Liver (tissue), 9 donors: Measurements from ENCODE around the gene STAM2. TPM values are rescaled to one million over a fixed set of nuclear protein-coding genes. Genes with fewer than 3 reads are reported as not detected.

ENCODE experiments used
- DNase-seq: peaks from one replicate; pipeline ENCODE4 v3.0.0-alpha.2; 2017; ENCODE audit warnings: low spot score
- H3K27ac ChIP-seq, 2 donors: one replicate each; pipeline ENCODE4 v1.7.0; 2013; ENCODE audit warnings: inconsistent platforms in 2 of 2, low read length in 2 of 2, control low read depth in 1 of 2, low read depth in 1 of 2, mild to moderate bottlenecking in 1 of 2
- H3K27me3 ChIP-seq, 4 donors: one replicate each; pipeline versions ENCODE4 v1.6.1 to v1.7.0; 2013; ENCODE audit warnings: low read length in 3 of 4, inconsistent platforms in 1 of 4, mild to moderate bottlenecking in 1 of 4, moderate library complexity in 1 of 4; ENCODE audit not compliant: control insufficient read depth in 4 of 4, insufficient read depth in 4 of 4
- H3K36me3 ChIP-seq, 4 donors: one replicate each; pipeline versions ENCODE4 v1.6.1 to v1.7.0; 2013; ENCODE audit warnings: low read length in 3 of 4, mild to moderate bottlenecking in 3 of 4, low read depth in 1 of 4, moderate library complexity in 1 of 4; ENCODE audit not compliant: control insufficient read depth in 4 of 4, insufficient read depth in 3 of 4
- H3K4me1 ChIP-seq, 4 donors: one replicate each; pipeline versions ENCODE4 v1.6.1 to v1.7.0; 2013; ENCODE audit warnings: low read length in 3 of 4, mild to moderate bottlenecking in 3 of 4, moderate library complexity in 1 of 4; ENCODE audit not compliant: control insufficient read depth in 4 of 4, insufficient read depth in 4 of 4
- H3K4me3 ChIP-seq, 3 donors: one replicate each; pipeline versions ENCODE4 v1.6.1 to v1.7.0; 2013; ENCODE audit warnings: low read length in 3 of 3, control low read depth in 1 of 3, low read depth in 1 of 3, mild to moderate bottlenecking in 1 of 3
- H3K9ac ChIP-seq, 2 donors: one replicate each; pipeline ENCODE4 v1.7.0; 2013; ENCODE audit warnings: low read length in 2 of 2, mild to moderate bottlenecking in 2 of 2, moderate library complexity in 2 of 2, control low read depth in 1 of 2, low read depth in 1 of 2
- H3K9me3 ChIP-seq, 4 donors: one replicate each; pipeline versions ENCODE4 v1.6.1 to v1.7.0; 2013; ENCODE audit warnings: low read length in 3 of 4; ENCODE audit not compliant: control insufficient read depth in 4 of 4
- EGR1 ChIP-seq, 2 donors: IDR thresholded peaks; 2 replicates each; pipeline ENCODE4 v1.6.1; 2016 to 2018; ENCODE audit warnings: antibody characterized with exemption in 2 of 2, low read depth in 2 of 2
- FOXA1 ChIP-seq: IDR thresholded peaks from 2 replicates; pipeline ENCODE4 v1.6.1; 2016; ENCODE audit warnings: antibody characterized with exemption
- FOXA2 ChIP-seq: IDR thresholded peaks from 2 replicates; pipeline ENCODE4 v1.6.1; 2016; ENCODE audit warnings: antibody characterized with exemption
- GABPA ChIP-seq, 2 donors: IDR thresholded peaks in 1 of 2; conservative IDR thresholded peaks in 1 of 2; 2 replicates each; pipeline ENCODE4 v1.6.1; 2016; ENCODE audit warnings: antibody characterized with exemption in 2 of 2, mild to moderate bottlenecking in 1 of 2, moderate library complexity in 1 of 2
- HNF4A ChIP-seq, 2 donors: conservative IDR thresholded peaks; 2 replicates each; pipeline ENCODE4 v1.6.1; 2016; ENCODE audit warnings: antibody characterized with exemption in 2 of 2, mild to moderate bottlenecking in 2 of 2
- JUND ChIP-seq, 2 donors: IDR thresholded peaks; 2 replicates each; pipeline ENCODE4 v1.6.1; 2016; ENCODE audit warnings: antibody characterized with exemption in 2 of 2
- NR2F2 ChIP-seq: IDR thresholded peaks from 2 replicates; pipeline ENCODE4 v1.6.1; 2016; ENCODE audit warnings: antibody characterized with exemption
- RAD21 ChIP-seq, 2 donors: IDR thresholded peaks; 2 replicates each; pipeline ENCODE4 v1.6.1; 2016; ENCODE audit warnings: antibody characterized with exemption in 2 of 2, mild to moderate bottlenecking in 2 of 2
- RXRA ChIP-seq, 2 donors: IDR thresholded peaks; 2 replicates each; pipeline ENCODE4 v1.6.1; 2017 to 2018; ENCODE audit warnings: antibody characterized with exemption in 2 of 2, mild to moderate bottlenecking in 1 of 2
- SP1 ChIP-seq: IDR thresholded peaks from 2 replicates; pipeline ENCODE4 v1.6.1; 2018; ENCODE audit warnings: antibody characterized with exemption, mild to moderate bottlenecking
- TAF1 ChIP-seq: conservative IDR thresholded peaks from 2 replicates; pipeline ENCODE4 v1.6.1; 2016; ENCODE audit warnings: antibody characterized with exemption, mild to moderate bottlenecking
- YY1 ChIP-seq: IDR thresholded peaks from 2 replicates; pipeline ENCODE4 v1.6.1; 2016; ENCODE audit warnings: antibody characterized with exemption, mild to moderate bottlenecking
- WGBS: extraction: QIAGEN DNeasy Blood & Tissue Kit; methylation state at CpG from one replicate; pipeline ENCODE4 v1.1.7; 2013; 5-methylcytosine and 5-hydroxymethylcytosine counted together
- polyA plus RNA-seq, 2 donors: library from polyadenylated mRNA; stranded (reverse) in 1 of 2; unstranded in 1 of 2; fragments of 200-250 nt in 1 of 2; fragments of >200 nt in 1 of 2; fragmentation: Nextera tagmentation in 1 of 2; extraction: Ambion mirVana in 1 of 2; gene quantifications; one replicate each; pipeline versions ENCODE4 v1.2.1 to v1.2.3, GENCODE V29; 2013 to 2015
- total RNA-seq, 2 donors: library from RNA; depleted of rRNA; stranded (reverse); fragments of >200 nt; gene quantifications; one replicate each; pipeline ENCODE4 v1.2.3, GENCODE V29; 2014
- TF ChIP-seq, protein P1 (sequence below): IDR thresholded peaks from 2 replicates; pipeline ENCODE4 v1.6.1; 2016; ENCODE audit warnings: antibody characterized with exemption, mild to moderate bottlenecking
- TF ChIP-seq, protein P2 (sequence below): IDR thresholded peaks from 2 replicates; pipeline ENCODE4 v1.6.1; 2016; ENCODE audit warnings: antibody characterized with exemption
- TF ChIP-seq, protein P3 (sequence below): IDR thresholded peaks from 2 replicates; pipeline ENCODE4 v1.6.1; 2016; ENCODE audit warnings: antibody characterized with exemption
- TF ChIP-seq, protein P4 (sequence below): fragments of 150-350 bp; IDR thresholded peaks from 2 replicates; pipeline ENCODE4 v1.5.1; 2017; ENCODE audit warnings: improper control_type of control experiment, low read depth, low read length; ENCODE audit not compliant: missing input control
- TF ChIP-seq, protein P5 (sequence below): IDR thresholded peaks from 2 replicates; pipeline ENCODE4 v1.6.1; 2016; ENCODE audit warnings: antibody characterized with exemption
- donor health status: healthy.
- donor health status: healthy.
- donor health status: healthy.
- donor health status: healthy.
- donor health status: healthy.

STAM2 gene
- total and polyA plus RNA-seq, 4 donors, result 4.0 to 18.0 (median 7.2) TPM

DNA sequence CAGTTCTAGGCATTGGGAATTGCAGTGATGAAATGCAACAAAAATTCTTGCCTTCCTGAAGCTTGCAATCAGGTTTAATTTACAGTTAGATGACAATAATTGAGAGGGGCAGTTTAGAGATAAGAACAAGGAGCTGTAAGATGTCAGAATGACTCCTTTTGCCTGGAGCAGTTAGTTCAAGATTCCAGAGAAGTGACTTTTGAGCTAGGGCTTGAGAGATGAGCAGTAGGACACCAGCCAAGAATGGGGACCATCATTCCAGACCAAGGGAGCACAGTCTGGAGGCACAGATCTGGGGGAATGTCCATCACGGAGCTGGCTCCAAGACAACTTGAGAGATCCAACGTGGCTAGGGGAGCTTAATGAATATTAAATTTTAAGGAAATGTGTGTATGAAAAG is 103.6 kb downstream of the STAM2 start (continued):
- TF ChIP-seq FOXA1, result no peak

- H3K27ac ChIP-seq, result no peak overlapping the region
- no peaks in the 10 kb centered on the region for H3K27me3 ChIP-seq
- H3K9me3 ChIP-seq, result no peaks in the 10 kb centered on the region
- H3K36me3 ChIP-seq, result no peaks in the 10 kb centered on the region
- H3K9ac ChIP-seq, result no peak overlapping the region
- 92% methylated on average over 1 of the region's 1 CpG for WGBS
- H3K4me3 ChIP-seq, result no peak overlapping the region
- DNase-seq, result no peak
- H3K4me1 ChIP-seq, result no peaks in the 10 kb centered on the region
- TF ChIP-seq RXRA (IDR thresholded peaks at IDR 0.05) (no peak), FOXA2 (no peak), GABPA (IDR thresholded peaks at IDR 0.05 in 1 of 2, conservative IDR thresholded peaks at IDR 0.05 in 1 of 2) (no peak), HNF4A (conservative IDR thresholded peaks at IDR 0.05) (no peak), SP1 (no peak), JUND (IDR thresholded peaks at IDR 0.05) (no peak), NR2F2 (no peak), FOXA1 (no peak), RAD21 (IDR thresholded peaks at IDR 0.05) (no peak), EGR1 (IDR thresholded peaks at IDR 0.05; ENCODE audit: low read depth in 2 of 2) (no peak), TAF1 (no peak), YY1 (no peak)
- TF ChIP-seq, protein P1, sequence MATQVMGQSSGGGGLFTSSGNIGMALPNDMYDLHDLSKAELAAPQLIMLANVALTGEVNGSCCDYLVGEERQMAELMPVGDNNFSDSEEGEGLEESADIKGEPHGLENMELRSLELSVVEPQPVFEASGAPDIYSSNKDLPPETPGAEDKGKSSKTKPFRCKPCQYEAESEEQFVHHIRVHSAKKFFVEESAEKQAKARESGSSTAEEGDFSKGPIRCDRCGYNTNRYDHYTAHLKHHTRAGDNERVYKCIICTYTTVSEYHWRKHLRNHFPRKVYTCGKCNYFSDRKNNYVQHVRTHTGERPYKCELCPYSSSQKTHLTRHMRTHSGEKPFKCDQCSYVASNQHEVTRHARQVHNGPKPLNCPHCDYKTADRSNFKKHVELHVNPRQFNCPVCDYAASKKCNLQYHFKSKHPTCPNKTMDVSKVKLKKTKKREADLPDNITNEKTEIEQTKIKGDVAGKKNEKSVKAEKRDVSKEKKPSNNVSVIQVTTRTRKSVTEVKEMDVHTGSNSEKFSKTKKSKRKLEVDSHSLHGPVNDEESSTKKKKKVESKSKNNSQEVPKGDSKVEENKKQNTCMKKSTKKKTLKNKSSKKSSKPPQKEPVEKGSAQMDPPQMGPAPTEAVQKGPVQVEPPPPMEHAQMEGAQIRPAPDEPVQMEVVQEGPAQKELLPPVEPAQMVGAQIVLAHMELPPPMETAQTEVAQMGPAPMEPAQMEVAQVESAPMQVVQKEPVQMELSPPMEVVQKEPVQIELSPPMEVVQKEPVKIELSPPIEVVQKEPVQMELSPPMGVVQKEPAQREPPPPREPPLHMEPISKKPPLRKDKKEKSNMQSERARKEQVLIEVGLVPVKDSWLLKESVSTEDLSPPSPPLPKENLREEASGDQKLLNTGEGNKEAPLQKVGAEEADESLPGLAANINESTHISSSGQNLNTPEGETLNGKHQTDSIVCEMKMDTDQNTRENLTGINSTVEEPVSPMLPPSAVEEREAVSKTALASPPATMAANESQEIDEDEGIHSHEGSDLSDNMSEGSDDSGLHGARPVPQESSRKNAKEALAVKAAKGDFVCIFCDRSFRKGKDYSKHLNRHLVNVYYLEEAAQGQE, result no peak
- TF ChIP-seq, protein P2, sequence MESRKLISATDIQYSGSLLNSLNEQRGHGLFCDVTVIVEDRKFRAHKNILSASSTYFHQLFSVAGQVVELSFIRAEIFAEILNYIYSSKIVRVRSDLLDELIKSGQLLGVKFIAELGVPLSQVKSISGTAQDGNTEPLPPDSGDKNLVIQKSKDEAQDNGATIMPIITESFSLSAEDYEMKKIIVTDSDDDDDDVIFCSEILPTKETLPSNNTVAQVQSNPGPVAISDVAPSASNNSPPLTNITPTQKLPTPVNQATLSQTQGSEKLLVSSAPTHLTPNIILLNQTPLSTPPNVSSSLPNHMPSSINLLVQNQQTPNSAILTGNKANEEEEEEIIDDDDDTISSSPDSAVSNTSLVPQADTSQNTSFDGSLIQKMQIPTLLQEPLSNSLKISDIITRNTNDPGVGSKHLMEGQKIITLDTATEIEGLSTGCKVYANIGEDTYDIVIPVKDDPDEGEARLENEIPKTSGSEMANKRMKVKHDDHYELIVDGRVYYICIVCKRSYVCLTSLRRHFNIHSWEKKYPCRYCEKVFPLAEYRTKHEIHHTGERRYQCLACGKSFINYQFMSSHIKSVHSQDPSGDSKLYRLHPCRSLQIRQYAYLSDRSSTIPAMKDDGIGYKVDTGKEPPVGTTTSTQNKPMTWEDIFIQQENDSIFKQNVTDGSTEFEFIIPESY, result no peak
- TF ChIP-seq, protein P3, sequence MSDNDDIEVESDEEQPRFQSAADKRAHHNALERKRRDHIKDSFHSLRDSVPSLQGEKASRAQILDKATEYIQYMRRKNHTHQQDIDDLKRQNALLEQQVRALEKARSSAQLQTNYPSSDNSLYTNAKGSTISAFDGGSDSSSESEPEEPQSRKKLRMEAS, result no peak
- TF ChIP-seq, protein P4, sequence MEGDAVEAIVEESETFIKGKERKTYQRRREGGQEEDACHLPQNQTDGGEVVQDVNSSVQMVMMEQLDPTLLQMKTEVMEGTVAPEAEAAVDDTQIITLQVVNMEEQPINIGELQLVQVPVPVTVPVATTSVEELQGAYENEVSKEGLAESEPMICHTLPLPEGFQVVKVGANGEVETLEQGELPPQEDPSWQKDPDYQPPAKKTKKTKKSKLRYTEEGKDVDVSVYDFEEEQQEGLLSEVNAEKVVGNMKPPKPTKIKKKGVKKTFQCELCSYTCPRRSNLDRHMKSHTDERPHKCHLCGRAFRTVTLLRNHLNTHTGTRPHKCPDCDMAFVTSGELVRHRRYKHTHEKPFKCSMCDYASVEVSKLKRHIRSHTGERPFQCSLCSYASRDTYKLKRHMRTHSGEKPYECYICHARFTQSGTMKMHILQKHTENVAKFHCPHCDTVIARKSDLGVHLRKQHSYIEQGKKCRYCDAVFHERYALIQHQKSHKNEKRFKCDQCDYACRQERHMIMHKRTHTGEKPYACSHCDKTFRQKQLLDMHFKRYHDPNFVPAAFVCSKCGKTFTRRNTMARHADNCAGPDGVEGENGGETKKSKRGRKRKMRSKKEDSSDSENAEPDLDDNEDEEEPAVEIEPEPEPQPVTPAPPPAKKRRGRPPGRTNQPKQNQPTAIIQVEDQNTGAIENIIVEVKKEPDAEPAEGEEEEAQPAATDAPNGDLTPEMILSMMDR, result no peak
- TF ChIP-seq, protein P5, sequence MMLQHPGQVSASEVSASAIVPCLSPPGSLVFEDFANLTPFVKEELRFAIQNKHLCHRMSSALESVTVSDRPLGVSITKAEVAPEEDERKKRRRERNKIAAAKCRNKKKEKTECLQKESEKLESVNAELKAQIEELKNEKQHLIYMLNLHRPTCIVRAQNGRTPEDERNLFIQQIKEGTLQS, result no peak
Observed at GRCh38 chr2:152071518-152071917, 104.0 kb downstream of the STAM2 start.
